HEK293T (cell line): ENCODE measurements around the gene FANCI.

Experiments used
- CTCF ChIA-PET: fragments of 350-600 bp; formaldehyde crosslinking; extraction: SDS; loops from one replicate; lab custom pipeline; 2021; ENCODE audit warnings: antibody characterized with exemption, inconsistent platforms; lab: Yijun Ruan, JAX
- POLR2A ChIA-PET: fragments of 350-600 bp; formaldehyde crosslinking; extraction: SDS; loops from one replicate; lab custom pipeline; 2020; ENCODE audit warnings: antibody characterized with exemption, inconsistent platforms; lab: Yijun Ruan, JAX
- DNase-seq: peaks from one replicate; pipeline ENCODE4 v3.0.0; 2012; ENCODE audit warnings: mixed read lengths; ENCODE audit errors: extremely low spot score
- ARNT ChIP-seq: fragments of 450-650 bp; IDR thresholded peaks from 2 replicates; pipeline ENCODE4 v1.6.1; 2017; ENCODE audit warnings: mild to moderate bottlenecking
- BHLHE40 ChIP-seq: fragments of 450-650 bp; IDR thresholded peaks from 2 replicates; pipeline ENCODE4 v1.6.1; 2016; ENCODE audit warnings: mild to moderate bottlenecking, moderate library complexity, borderline replicate concordance
- CTBP1 ChIP-seq: fragments of 450-650 bp; IDR thresholded peaks from 2 replicates; pipeline ENCODE4 v1.6.1; 2016; ENCODE audit warnings: borderline replicate concordance
- ELF4 ChIP-seq: fragments of 450-650 bp; IDR thresholded peaks from 2 replicates; pipeline ENCODE4 v1.6.1; 2017; ENCODE audit warnings: antibody characterized with exemption
- FOXA1 ChIP-seq: fragments of 450-650 bp; IDR thresholded peaks from 2 replicates; pipeline ENCODE4 v1.6.1; 2016; ENCODE audit warnings: mild to moderate bottlenecking
- FOXK2 ChIP-seq: fragments of 450-650 bp; IDR thresholded peaks from 2 replicates; pipeline ENCODE4 v1.6.1; 2016; ENCODE audit warnings: mild to moderate bottlenecking
- FOXM1 ChIP-seq: fragments of 450-650 bp; IDR thresholded peaks from 2 replicates; pipeline ENCODE4 v1.6.1; 2017; ENCODE audit warnings: mild to moderate bottlenecking, borderline replicate concordance
- HDGF ChIP-seq: fragments of 450-650 bp; IDR thresholded peaks from 2 replicates; pipeline ENCODE4 v1.6.1; 2017; ENCODE audit warnings: antibody characterized with exemption, borderline replicate concordance
- L3MBTL2 ChIP-seq: fragments of 450-650 bp; conservative IDR thresholded peaks from 2 replicates; pipeline ENCODE4 v1.6.1; 2016; ENCODE audit warnings: mild to moderate bottlenecking
- LEF1 ChIP-seq: fragments of 450-650 bp; IDR thresholded peaks from 2 replicates; pipeline ENCODE4 v1.6.1; 2017; ENCODE audit warnings: mild to moderate bottlenecking, borderline replicate concordance
- NFRKB ChIP-seq: fragments of 450-650 bp; IDR thresholded peaks from 2 replicates; pipeline ENCODE4 v1.6.1; 2016; ENCODE audit warnings: mild to moderate bottlenecking, moderate library complexity
- PKNOX1 ChIP-seq: fragments of 450-650 bp; IDR thresholded peaks from 2 replicates; pipeline ENCODE4 v1.6.1; 2016
- SP1 ChIP-seq: fragments of 450-650 bp; IDR thresholded peaks from 2 replicates; pipeline ENCODE4 v1.6.1; 2017
- SUZ12 ChIP-seq: fragments of 450-650 bp; IDR thresholded peaks from 2 replicates; pipeline ENCODE4 v1.6.1; 2016; ENCODE audit warnings: mild to moderate bottlenecking
- TARDBP ChIP-seq: fragments of 450-650 bp; IDR thresholded peaks from 2 replicates; pipeline ENCODE4 v1.6.1; 2016
- ZNF384 ChIP-seq: fragments of 450-650 bp; IDR thresholded peaks from 2 replicates; pipeline ENCODE4 v1.6.1; 2016

Gene FANCI

GRCh38 chr15:89360294-89360971, 116.7 kb downstream of the FANCI start:
- TF ChIP-seq SUZ12 (no peak), PKNOX1 (no peak), FOXK2 (no peak), ZNF384 (no peak), SP1 (no peak), FOXM1 (no peak), ARNT (no peak), CTBP1 (no peak), ELF4 (no peak), TARDBP (no peak), NFRKB (no peak), FOXA1 (no peak), HDGF (no peak), L3MBTL2 (no peak), LEF1 (no peak), BHLHE40 (no peak)
- ChIA-PET POLR2A (interaction anchor here (1.1 to 2.3 kb wide), 5 partner anchors 15 to 69 kb away, joined by 3 to 8 read pairs (median 5); no protein-coding TSS in a partner anchor), CTCF (interaction anchor here (0.8 to 7.1 kb wide), 11 partner anchors 10 to 112 kb away, joined by 3 to 97 read pairs (median 30); no protein-coding TSS in a partner anchor)
- DNase-seq, result no peak

- CTCF ChIA-PET, result interaction anchor here (1.0 to 7.1 kb wide), 5 partner anchors 39 to 81 kb away, joined by 3 to 96 read pairs (median 3); no protein-coding TSS in a partner anchor
- TF ChIP-seq HDGF (no peak), L3MBTL2 (peak; percentile 40; the same call in 1 of the 2 replicates)
- peak; percentile 88 for DNase-seq
- POLR2A ChIA-PET, result interaction anchor here (0.7 to 1.0 kb wide), 2 partner anchors 38 to 40 kb away, joined by 3 to 4 read pairs; no protein-coding TSS in a partner anchor
These were observed 117.8 kb downstream of the FANCI start for GRCh38 chr15:89361451-89362202.

GRCh38 chr15:89362203-89363101, 118.7 kb downstream of the FANCI start:
- ChIA-PET CTCF (interaction anchor here (0.6 to 7.1 kb wide), 7 partner anchors 28 to 81 kb away, joined by 3 to 96 read pairs (median 3); no protein-coding TSS in a partner anchor), POLR2A (interaction anchor here (0.7 to 2.0 kb wide), 4 partner anchors 27 to 39 kb away, joined by 3 to 6 read pairs (median 4); partner anchors contain the start of gene POLG)
- TF ChIP-seq FOXM1 (0 out of 2 replicates have a peak, but pooled peaks have one; percentile 21), FOXK2 (no peak), SUZ12 (no peak), HDGF (no peak)
- peak; percentile 40 for DNase-seq

GRCh38 chr15:89363133-89363532, 119.4 kb downstream of the FANCI start:
- no peak for TF ChIP-seq LEF1
- CTCF ChIA-PET, result interaction anchor here (0.6 to 2.1 kb wide), 3 partner anchors 28 to 81 kb away, joined by 3 to 9 read pairs (median 3); no protein-coding TSS in a partner anchor
- POLR2A ChIA-PET, result interaction anchor here (1.1 to 2.0 kb wide), 2 partner anchors 28 kb away, joined by 3 to 6 read pairs; partner anchors contain the start of gene POLG
- DNase-seq, result no peak

GRCh38 chr15:89363770-89364169, 120.0 kb downstream of the FANCI start:
- TF ChIP-seq ZNF384 (no peak), HDGF (no peak), LEF1 (no peak)
- ChIA-PET CTCF (interaction anchor here (1.0 to 1.8 kb wide), 2 partner anchors 27 to 36 kb away, joined by 3 to 5 read pairs; no protein-coding TSS in a partner anchor), POLR2A (interaction anchor here (2.0 kb wide), 1 partner anchor 28 kb away, joined by 6 read pairs; no protein-coding TSS in a partner anchor)
- DNase-seq, result no peak

GRCh38 chr15:89364341-89364740, 120.6 kb downstream of the FANCI start:
- no peak for TF ChIP-seq ELF4
- TF ChIP-seq TARDBP, result no peak
- TF ChIP-seq FOXA1, result no peak
- no peak for TF ChIP-seq ZNF384
- no peak for TF ChIP-seq LEF1
- no peak for TF ChIP-seq NFRKB
- no peak for TF ChIP-seq FOXM1
- TF ChIP-seq BHLHE40, result no peak
- TF ChIP-seq HDGF, result no peak
- TF ChIP-seq PKNOX1, result no peak
- no peak for TF ChIP-seq SP1
- TF ChIP-seq ARNT, result no peak
- no peak for TF ChIP-seq FOXK2
- TF ChIP-seq SUZ12, result no peak
- no peak for TF ChIP-seq CTBP1
- no peak for DNase-seq
- ChIA-PET POLR2A (interaction anchor here (0.5 to 2.0 kb wide), 2 partner anchors 8 to 27 kb away, joined by 3 to 6 read pairs; no protein-coding TSS in a partner anchor), CTCF (interaction anchor here (0.6 to 1.8 kb wide), 2 partner anchors 35 to 70 kb away, joined by 3 to 5 read pairs; no protein-coding TSS in a partner anchor)
